GM12892 (cell line): ENCODE measurements around the gene UNC80.

Experiments used
- POLR2A ChIP-seq: IDR thresholded peaks from 2 replicates; pipeline ENCODE4 v1.6.1; 2011; ENCODE audit warnings: low read depth, low read length, control low read depth
- POLR2AphosphoS5 ChIP-seq: IDR thresholded peaks from 2 replicates; pipeline ENCODE4 v1.6.1; 2011; ENCODE audit warnings: low read depth, low read length, control low read depth
- TAF1 ChIP-seq: IDR thresholded peaks from 2 replicates; pipeline ENCODE4 v1.6.1; 2011; ENCODE audit warnings: low read depth, mild to moderate bottlenecking, control low read depth, low read length, borderline replicate concordance

- TF ChIP-seq POLR2A = no peak
- TF ChIP-seq POLR2AphosphoS5 = no peak
- no peak for TF ChIP-seq TAF1
Observed at GRCh38 chr2:209808521-209808920, 36.9 kb downstream of the UNC80 start.
